CD8-positive, alpha-beta memory T cell (primary cell): Measurements from ENCODE around the gene CFAP100. TPM values are rescaled to one million over a fixed set of nuclear protein-coding genes. Genes with fewer than 3 reads are reported as not detected.

Experiments
- CTCF ChIA-PET: fragments of 350-600 bp; sonication (Branson Sonifier 250); formaldehyde crosslinking; loops from one replicate; lab custom pipeline; 2021; ENCODE audit warnings: antibody characterized with exemption; lab: Charles Lee
- POLR2A ChIA-PET: fragments of 350-600 bp; sonication (Branson Sonifier 250); formaldehyde crosslinking; loops from one replicate; lab custom pipeline; 2021; ENCODE audit warnings: antibody characterized with exemption; lab: Charles Lee
- DNase-seq, 5 donors: peaks; one replicate each; pipeline versions ENCODE4 v3.0.0 to v3.0.0-alpha.2; 2020 to 2022; ENCODE audit warnings: mixed read lengths in 1 of 5
- H3K27ac ChIP-seq: one replicate; pipeline ENCODE4 v1.7.0; 2013; ENCODE audit warnings: low read depth, mild to moderate bottlenecking, low read length, moderate library complexity
- H3K27me3 ChIP-seq: 2 replicates; pipeline ENCODE4 v1.7.0; 2013; ENCODE audit warnings: low read length, mild to moderate bottlenecking; ENCODE audit not compliant: insufficient read depth, poor library complexity, severe bottlenecking
- H3K36me3 ChIP-seq: 2 replicates; pipeline ENCODE4 v1.7.0; 2013; ENCODE audit warnings: mild to moderate bottlenecking, low read length, moderate library complexity; ENCODE audit not compliant: insufficient read depth
- H3K4me1 ChIP-seq: 2 replicates; pipeline ENCODE4 v1.7.0; 2013; ENCODE audit warnings: mild to moderate bottlenecking, low read length, moderate library complexity; ENCODE audit not compliant: insufficient read depth
- H3K4me3 ChIP-seq: 2 replicates; pipeline ENCODE4 v1.7.0; 2013; ENCODE audit warnings: mild to moderate bottlenecking, low read length
- H3K9me3 ChIP-seq: 2 replicates; pipeline ENCODE4 v1.7.0; 2013; ENCODE audit warnings: mild to moderate bottlenecking, low read length
- H3K27ac Mint-ChIP-seq, 8 donors: one replicate each; pipeline ENCODE4 v1.8.0; 2020 to 2021; ENCODE audit warnings: mixed read lengths in 8 of 8, mild to moderate bottlenecking in 6 of 8, inconsistent platforms in 3 of 8, moderate library complexity in 3 of 8
- H3K27me3 Mint-ChIP-seq, 2 donors: one replicate each; pipeline ENCODE4 v1.8.0; 2020 to 2021; ENCODE audit warnings: mixed read lengths in 2 of 2, mild to moderate bottlenecking in 1 of 2, moderate library complexity in 1 of 2
- H3K36me3 Mint-ChIP-seq, 3 donors: one replicate each; pipeline ENCODE4 v1.8.0; 2020 to 2021; ENCODE audit warnings: mixed read lengths in 3 of 3, inconsistent platforms in 1 of 3, mild to moderate bottlenecking in 1 of 3
- H3K4me1 Mint-ChIP-seq, 3 donors: one replicate each; pipeline ENCODE4 v1.8.0; 2020 to 2021; ENCODE audit warnings: mixed read lengths in 3 of 3, inconsistent platforms in 1 of 3, mild to moderate bottlenecking in 1 of 3
- H3K4me3 Mint-ChIP-seq, 7 donors: one replicate each; pipeline ENCODE4 v1.8.0; 2020 to 2021; ENCODE audit warnings: mixed read lengths in 7 of 7, mild to moderate bottlenecking in 6 of 7, moderate library complexity in 4 of 7, inconsistent platforms in 2 of 7
- H3K9me3 Mint-ChIP-seq, 5 donors: one replicate each; pipeline ENCODE4 v1.8.0; 2020 to 2022; ENCODE audit warnings: mixed read lengths in 5 of 5, mild to moderate bottlenecking in 3 of 5, moderate library complexity in 2 of 5, inconsistent platforms in 1 of 5
- polyA plus RNA-seq: library from polyadenylated mRNA; unstranded; fragments of 300-500 nt; fragmentation: Illumina TruSeq; gene quantifications from one replicate; pipeline ENCODE4 v1.2.3, GENCODE V29; 2021
- total RNA-seq, 2 experiments: library from RNA; stranded (reverse); gene quantifications; one replicate each; pipeline ENCODE4 v1.2.3, GENCODE V29; 2021

The CFAP100 gene
- not detected for total RNA-seq
- not detected for polyA plus RNA-seq

DNA sequence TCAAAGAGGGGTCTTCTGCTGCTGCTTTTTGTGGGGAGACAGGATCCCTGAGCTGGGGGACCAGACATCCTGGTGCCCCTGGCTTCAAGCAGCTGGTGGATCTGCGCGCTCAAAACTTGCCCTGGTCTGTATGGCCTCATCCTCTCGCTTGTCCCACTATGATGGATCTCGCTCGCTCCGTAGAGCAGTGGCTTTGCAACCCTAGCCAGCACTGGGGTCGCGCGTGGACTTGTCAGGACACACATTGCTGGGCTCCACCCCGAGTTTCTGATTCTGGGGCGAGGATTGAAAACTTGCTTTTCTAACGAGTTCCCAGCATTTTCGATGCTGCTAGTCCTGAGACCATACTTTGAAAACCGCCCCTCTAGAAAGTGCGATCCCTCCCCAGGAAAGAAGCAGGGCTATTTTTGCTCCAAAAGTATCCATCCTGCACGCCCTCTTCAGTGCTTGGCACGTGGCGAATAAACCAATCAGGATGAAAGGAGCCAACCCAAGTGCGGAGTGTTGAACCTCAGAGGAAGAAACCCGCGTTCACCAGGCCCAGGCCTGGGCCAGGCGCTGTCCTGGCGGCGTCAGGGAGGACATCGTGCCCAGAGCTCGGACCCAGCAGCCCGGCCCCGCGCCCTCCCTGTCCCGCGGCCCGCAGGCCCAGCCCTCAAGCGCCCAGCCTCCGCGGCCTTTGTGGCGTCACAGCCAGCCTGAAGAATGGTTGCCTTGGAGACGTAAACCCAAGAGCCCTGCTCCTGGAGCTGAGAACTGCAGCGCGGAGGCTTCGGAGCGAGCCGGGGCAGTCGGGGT lies at the start of gene CFAP100:
Gene CFAP100, plus strand, starts transcription at position 731 of the 798 bp plus-strand sequence. CDS start 1,092 bp downstream, outside the sequence.
- Histone ChIP-seq H3K4me3 (no peak within 1 kb of the TSS), H3K27ac (no peak within 1 kb of the TSS), H3K9me3 (no peaks in the 10 kb centered on the region), H3K36me3 (no peaks in the 10 kb centered on the region), H3K27me3 (peaks cover 4% of the 10 kb centered on the region), H3K4me1 (no peaks in the 10 kb centered on the region)
- no peak within 1 kb of the TSS for H3K4me3 Mint-ChIP-seq
- peaks cover 38 to 63% of the 10 kb centered on the region in 2 donors for H3K27me3 Mint-ChIP-seq
- no peak within 1 kb of the TSS for H3K27ac Mint-ChIP-seq
- POLR2A ChIA-PET: no interaction called here
- H3K9me3 Mint-ChIP-seq: no peaks in the 10 kb centered on the region
- DNase-seq: no peak
- H3K4me1 Mint-ChIP-seq: peaks cover 0 to 9% (median 6%) of the 10 kb centered on the region in 3 donors
- no peaks in the 10 kb centered on the region for H3K36me3 Mint-ChIP-seq
- CTCF ChIA-PET: no interaction called here

DNA sequence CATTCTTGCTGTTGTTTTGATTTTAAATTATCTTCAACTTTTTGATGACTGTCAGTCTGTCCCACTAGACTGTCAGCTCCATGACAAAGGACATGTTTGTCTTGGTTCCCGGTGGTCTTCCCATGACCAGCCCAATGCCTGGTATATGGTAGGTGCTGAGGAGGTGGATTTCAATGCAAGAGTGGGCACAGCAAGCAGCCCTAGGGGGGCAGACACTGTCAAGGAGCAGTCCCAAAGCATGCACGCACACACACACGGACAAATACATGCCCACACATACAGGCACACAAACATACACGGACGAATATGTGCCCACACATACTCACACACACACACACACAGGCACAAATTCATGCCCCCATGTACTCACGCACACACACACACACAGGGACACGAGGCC lies 49.5 kb upstream of the CFAP100 start:
- H3K36me3 ChIP-seq: no peaks in the 10 kb centered on the region
- H3K4me3 Mint-ChIP-seq: no peak overlapping the region
- peaks cover 2 to 18% of the 10 kb centered on the region in 2 donors for H3K27me3 Mint-ChIP-seq
- CTCF ChIA-PET: no interaction called here
- H3K4me1 ChIP-seq: no peaks in the 10 kb centered on the region
- no peak for DNase-seq
- no peak overlapping the region for H3K27ac ChIP-seq
- POLR2A ChIA-PET: no interaction called here
- no peak overlapping the region for H3K4me3 ChIP-seq
- no peaks in the 10 kb centered on the region for H3K4me1 Mint-ChIP-seq
- H3K27ac Mint-ChIP-seq: no peak overlapping the region
- H3K9me3 ChIP-seq: no peaks in the 10 kb centered on the region
- H3K9me3 Mint-ChIP-seq: no peaks in the 10 kb centered on the region
- no peaks in the 10 kb centered on the region for H3K27me3 ChIP-seq
- no peaks in the 10 kb centered on the region for H3K36me3 Mint-ChIP-seq

DNA sequence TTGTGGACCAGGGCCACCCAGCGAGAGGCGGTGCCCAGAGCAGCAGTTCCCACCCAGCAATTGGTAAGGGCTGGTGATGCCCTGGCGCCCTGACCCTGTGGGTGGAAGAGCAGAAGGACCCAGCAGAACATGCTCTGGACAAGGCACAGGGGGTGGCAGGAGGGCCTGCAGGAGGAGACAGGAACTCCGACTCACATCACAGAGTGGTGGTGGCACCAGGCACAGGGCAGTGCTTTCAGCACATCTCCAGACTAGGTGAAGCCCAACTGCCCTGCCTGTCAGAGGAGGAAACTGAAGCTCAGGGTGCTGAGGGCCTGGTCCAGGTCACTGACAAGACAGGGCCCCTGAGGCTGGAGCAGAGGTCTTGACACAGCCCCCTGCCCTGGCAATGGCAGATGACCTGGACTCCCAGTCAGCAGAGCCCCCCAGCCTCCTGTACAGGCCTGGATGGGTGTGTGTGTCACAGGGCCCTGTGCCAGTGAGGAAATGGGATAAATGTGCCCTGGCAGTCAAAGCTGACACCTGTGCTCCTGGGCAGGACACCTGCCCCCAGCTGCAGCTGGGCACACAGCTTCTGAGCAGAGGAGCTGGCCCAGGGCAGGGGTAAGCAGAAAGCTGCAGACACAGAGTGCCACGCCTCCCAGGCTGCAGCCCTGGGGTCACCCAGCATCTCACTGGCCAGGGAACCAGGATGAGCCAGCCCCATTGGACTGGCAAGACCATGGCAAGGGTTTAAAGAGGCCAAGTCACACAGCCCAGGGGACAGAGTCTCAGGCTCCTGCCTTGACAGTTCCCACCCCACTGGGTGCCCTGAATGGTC lies 48.9 kb upstream of the CFAP100 start:
- ChIA-PET CTCF (no interaction called here), POLR2A (no interaction called here)
- H3K27me3 Mint-ChIP-seq: peaks cover 2 to 17% of the 10 kb centered on the region in 2 donors
- DNase-seq: no peak
- H3K4me3 Mint-ChIP-seq: no peak overlapping the region
- Histone ChIP-seq H3K27me3 (no peaks in the 10 kb centered on the region), H3K36me3 (no peaks in the 10 kb centered on the region), H3K27ac (no peak overlapping the region), H3K4me3 (no peak overlapping the region), H3K4me1 (no peaks in the 10 kb centered on the region), H3K9me3 (no peaks in the 10 kb centered on the region)
- no peaks in the 10 kb centered on the region for H3K36me3 Mint-ChIP-seq
- H3K9me3 Mint-ChIP-seq: no peaks in the 10 kb centered on the region
- H3K27ac Mint-ChIP-seq: no peak overlapping the region
- no peaks in the 10 kb centered on the region for H3K4me1 Mint-ChIP-seq

GRCh38 chr3:126346466-126346865 lies 48.2 kb upstream of the CFAP100 start:
- CTCF ChIA-PET: no interaction called here
- no peak overlapping the region for H3K4me3 ChIP-seq

GRCh38 chr3:126347543-126348161 lies 47.1 kb upstream of the CFAP100 start:
- Histone ChIP-seq H3K4me3 (no peak overlapping the region), H3K9me3 (no peaks in the 10 kb centered on the region), H3K4me1 (no peaks in the 10 kb centered on the region), H3K27ac (no peak overlapping the region), H3K27me3 (no peaks in the 10 kb centered on the region), H3K36me3 (no peaks in the 10 kb centered on the region)
- H3K9me3 Mint-ChIP-seq: no peaks in the 10 kb centered on the region
- no peak overlapping the region for H3K27ac Mint-ChIP-seq
- no peak overlapping the region for H3K4me3 Mint-ChIP-seq
- no peaks in the 10 kb centered on the region for H3K4me1 Mint-ChIP-seq
- no peaks in the 10 kb centered on the region for H3K36me3 Mint-ChIP-seq
- ChIA-PET CTCF (no interaction called here), POLR2A (no interaction called here)
- no peak for DNase-seq
- peaks cover 0 to 4% of the 10 kb centered on the region in 2 donors for H3K27me3 Mint-ChIP-seq

More at GRCh38 chr3:126346466-126346865, 48.2 kb upstream of the CFAP100 start:
- Mint-ChIP-seq H3K4me3 (no peak overlapping the region), H3K4me1 (no peaks in the 10 kb centered on the region), H3K36me3 (no peaks in the 10 kb centered on the region), H3K9me3 (no peaks in the 10 kb centered on the region), H3K27ac (no peak overlapping the region), H3K27me3 (peaks cover 0 to 11% of the 10 kb centered on the region in 2 donors)
- Histone ChIP-seq H3K9me3 (no peaks in the 10 kb centered on the region), H3K27me3 (no peaks in the 10 kb centered on the region), H3K27ac (no peak overlapping the region), H3K4me1 (no peaks in the 10 kb centered on the region), H3K36me3 (no peaks in the 10 kb centered on the region)
- no peak for DNase-seq
- POLR2A ChIA-PET: no interaction called here

GRCh38 chr3:126348308-126348920 lies 46.3 kb upstream of the CFAP100 start:
- no peaks in the 10 kb centered on the region for H3K4me1 Mint-ChIP-seq
- POLR2A ChIA-PET: no interaction called here
- no peak overlapping the region for H3K27ac Mint-ChIP-seq
- no peaks in the 10 kb centered on the region for H3K9me3 ChIP-seq
- no peaks in the 10 kb centered on the region for H3K36me3 ChIP-seq
- H3K4me1 ChIP-seq: no peaks in the 10 kb centered on the region
- CTCF ChIA-PET: interaction anchor here (0.6 kb wide), 1 partner anchor 12 kb away, joined by 3 read pairs; no protein-coding TSS in a partner anchor
- no peak overlapping the region for H3K4me3 ChIP-seq
- H3K9me3 Mint-ChIP-seq: no peaks in the 10 kb centered on the region
- no peaks in the 10 kb centered on the region for H3K36me3 Mint-ChIP-seq
- no peak overlapping the region for H3K4me3 Mint-ChIP-seq
- H3K27me3 Mint-ChIP-seq: peaks cover 0 to 4% of the 10 kb centered on the region in 2 donors
- H3K27ac ChIP-seq: no peak overlapping the region
- DNase-seq: no peak
- no peaks in the 10 kb centered on the region for H3K27me3 ChIP-seq

GRCh38 chr3:126349071-126349470 lies 45.6 kb upstream of the CFAP100 start:
- H3K27me3 Mint-ChIP-seq: peaks cover 0 to 4% of the 10 kb centered on the region in 2 donors
- no peak for DNase-seq
- no peaks in the 10 kb centered on the region for H3K9me3 ChIP-seq
- no peaks in the 10 kb centered on the region for H3K27me3 ChIP-seq
- H3K4me1 ChIP-seq: no peaks in the 10 kb centered on the region
- H3K4me3 Mint-ChIP-seq: no peak overlapping the region
- H3K36me3 Mint-ChIP-seq: no peaks in the 10 kb centered on the region
- H3K36me3 ChIP-seq: no peaks in the 10 kb centered on the region
- no peaks in the 10 kb centered on the region for H3K9me3 Mint-ChIP-seq
- H3K27ac ChIP-seq: no peak overlapping the region
- no peaks in the 10 kb centered on the region for H3K4me1 Mint-ChIP-seq
- H3K27ac Mint-ChIP-seq: no peak overlapping the region
- no peak overlapping the region for H3K4me3 ChIP-seq
- CTCF ChIA-PET: interaction anchor here (0.6 kb wide), 1 partner anchor 11 kb away, joined by 3 read pairs; no protein-coding TSS in a partner anchor
- POLR2A ChIA-PET: no interaction called here
